HepG2 (cell line): ENCODE results near the gene NTM. TPM values are rescaled to one million over a fixed set of nuclear protein-coding genes. Genes with fewer than 3 reads are reported as not detected.

Source experiments
- ATAC-seq: fragments of 200-7000 bp; cut with Tn5 transposase; 3 replicates; pipeline ENCODE4 v1.9.1; 2020; ENCODE audit warnings: mild to moderate bottlenecking, moderate library complexity
- BruUV-seq: library from RNA; stranded (reverse); fragments of 400-500 nt; replicated peaks from 2 replicates; lab custom pipeline; 2021; lab: Mats Ljungman, UMichigan
- CTCF ChIA-PET: fragments of 300-600 bp; formaldehyde crosslinking; extraction: SDS; loops from one replicate; lab custom pipeline; 2021; ENCODE audit warnings: low total read pairs, inconsistent platforms, low intra/inter-chr PET ratio; lab: Yijun Ruan, JAX
- POLR2A ChIA-PET: fragments of 350-600 bp; sonication (Branson Sonifier 250); formaldehyde crosslinking; loops from one replicate; lab custom pipeline; 2020; ENCODE audit warnings: antibody characterized with exemption, inconsistent platforms; lab: Yijun Ruan, JAX
- DNase-seq: peaks from one replicate; pipeline ENCODE4 v3.0.0-alpha.2; 2015; ENCODE audit warnings: low spot score
- FAIRE-seq: peaks from 3 replicates; lab custom pipeline; 2011; peaks lifted over from hg19 to GRCh38; lab: Jason Lieb, UNC
- H2AFZ ChIP-seq: one replicate; pipeline ENCODE4 v1.6.1; 2011; ENCODE audit warnings: low read length, inconsistent platforms
- H3K27ac ChIP-seq: fragments of 300-600 bp; 3 replicates; pipeline ENCODE4 v1.8.0; 2011; ENCODE audit warnings: mixed run types, mild to moderate bottlenecking, mixed read lengths, low read length, inconsistent platforms; ENCODE audit not compliant: insufficient read depth; ENCODE audit errors: extremely low read length
- H3K27me3 ChIP-seq, 2 experiments: fragments of 200-600 bp in 1 of 2; 2 replicates in 1 of 2; 3 replicates in 1 of 2; pipeline versions ENCODE4 v1.6.0 to v1.8.0; 2011; ENCODE audit warnings: low read length in 2 of 2, mild to moderate bottlenecking in 2 of 2, moderate library complexity in 2 of 2, inconsistent platforms in 1 of 2; ENCODE audit not compliant: insufficient read depth in 2 of 2, control insufficient read depth in 1 of 2
- H3K36me3 ChIP-seq, 2 experiments: fragments of 200-600 bp in 1 of 2; replicated peaks in 1 of 2; 2 replicates in 1 of 2; 3 replicates in 1 of 2; pipeline versions ENCODE4 v1.5.1 to v1.8.0; 2011; ENCODE audit warnings: low read length in 2 of 2, inconsistent platforms in 1 of 2; ENCODE audit not compliant: insufficient read depth in 2 of 2, control insufficient read depth in 1 of 2
- H3K4me1 ChIP-seq: 2 replicates; pipeline ENCODE4 v1.5.1; 2012; ENCODE audit warnings: low read length, inconsistent platforms; ENCODE audit not compliant: insufficient read depth
- H3K4me2 ChIP-seq: 2 replicates; pipeline ENCODE4 v1.6.0; 2011; ENCODE audit warnings: low read depth, low read length, inconsistent platforms
- H3K4me3 ChIP-seq, 3 experiments: fragments of 200-600 bp in 1 of 3; sonication (generic), shearing (Covaris generic) in 1 of 3; replicated peaks in 1 of 3; 2 replicates each; pipeline ENCODE4 v1.5.1; 2011 to 2016; ENCODE audit warnings: low read length in 3 of 3, inconsistent platforms in 2 of 3, low read depth in 2 of 3, mild to moderate bottlenecking in 2 of 3, control low read depth in 1 of 3, mixed read lengths in 1 of 3; ENCODE audit not compliant: insufficient read depth in 1 of 3
- H3K79me2 ChIP-seq: one replicate; pipeline ENCODE4 v1.6.1; 2011; ENCODE audit warnings: low read length, inconsistent platforms; ENCODE audit not compliant: insufficient read depth
- H3K9ac ChIP-seq: 2 replicates; pipeline ENCODE4 v1.6.0; 2011; ENCODE audit warnings: mild to moderate bottlenecking, low read depth, low read length, inconsistent platforms; ENCODE audit not compliant: insufficient read depth
- H3K9me3 ChIP-seq: 2 replicates; pipeline ENCODE4 v1.5.1; 2012; ENCODE audit warnings: mild to moderate bottlenecking, low read length
- H4K20me1 ChIP-seq: 2 replicates; pipeline ENCODE4 v1.6.0; 2011; ENCODE audit warnings: inconsistent platforms, mild to moderate bottlenecking, low read length, moderate library complexity; ENCODE audit not compliant: insufficient read depth
- GZF1 ChIP-seq: sonication (generic); formaldehyde crosslinking; IDR thresholded peaks from 2 replicates; pipeline ENCODE4 v1.5.1; 2020; ENCODE audit warnings: mild to moderate bottlenecking, missing genetic modification reagents
- HES4 ChIP-seq: sonication (generic); formaldehyde crosslinking; IDR thresholded peaks from 2 replicates; pipeline ENCODE4 v1.9.0; 2021; ENCODE audit warnings: mild to moderate bottlenecking, missing genetic modification reagents, borderline replicate concordance
- KMT2A ChIP-seq: sonication (generic); formaldehyde crosslinking; IDR thresholded peaks from 2 replicates; pipeline ENCODE4 v1.4.0; 2020; ENCODE audit warnings: missing genetic modification reagents
- MIER2 ChIP-seq: IDR thresholded peaks from 2 replicates; pipeline ENCODE4 v1.6.1; 2016; ENCODE audit warnings: missing biosample characterization, missing genetic modification reagents
- NAIF1 ChIP-seq: sonication (generic); formaldehyde crosslinking; IDR thresholded peaks from 2 replicates; pipeline ENCODE4 v1.5.0; 2020; ENCODE audit warnings: mild to moderate bottlenecking, missing genetic modification reagents, borderline replicate concordance
- NR2F1 ChIP-seq, 2 experiments: fragments of 450-650 bp in 1 of 2; formaldehyde crosslinking in 1 of 2; IDR thresholded peaks; 2 replicates each; pipeline versions ENCODE4 v1.5.0 to v1.6.1; 2016 to 2020; ENCODE audit warnings: mild to moderate bottlenecking in 1 of 2, missing compliant biosample characterization in 1 of 2, missing genetic modification reagents in 1 of 2, moderate library complexity in 1 of 2
- POGZ ChIP-seq: sonication (generic); formaldehyde crosslinking; IDR thresholded peaks from 2 replicates; pipeline ENCODE4 v1.4.0; 2020; ENCODE audit warnings: mild to moderate bottlenecking, missing genetic modification reagents
- SMC3 ChIP-seq: IDR thresholded peaks from 2 replicates; pipeline ENCODE4 v1.6.1; 2011; ENCODE audit warnings: low read length, improper control_type of control experiment
- SNRNP70 ChIP-seq: fragments of 200-400 bp; formaldehyde crosslinking; IDR thresholded peaks from 2 replicates; pipeline ENCODE4 v1.6.1; 2017; ENCODE audit warnings: mild to moderate bottlenecking, low read depth, low read length, moderate library complexity
- TOE1 ChIP-seq: sonication (generic); formaldehyde crosslinking; IDR thresholded peaks from 2 replicates; pipeline ENCODE4 v1.4.0; 2020; ENCODE audit warnings: mild to moderate bottlenecking, missing genetic modification reagents
- ZBTB3 ChIP-seq: sonication (generic); formaldehyde crosslinking; IDR thresholded peaks from 2 replicates; pipeline ENCODE4 v1.4.0; 2020; ENCODE audit warnings: low read depth, mild to moderate bottlenecking, moderate library complexity, missing genetic modification reagents, borderline replicate concordance
- ZEB1 ChIP-seq: IDR thresholded peaks from 2 replicates; pipeline ENCODE4 v1.6.1; 2012; ENCODE audit warnings: mild to moderate bottlenecking, low read depth, inconsistent platforms; ENCODE audit not compliant: insufficient replicate concordance
- ZFYVE20 ChIP-seq: sonication (generic); formaldehyde crosslinking; IDR thresholded peaks from 2 replicates; pipeline ENCODE4 v1.8.0; 2023; ENCODE audit warnings: low read depth, mild to moderate bottlenecking, moderate library complexity, missing genetic modification reagents, borderline replicate concordance
- ZNF652 ChIP-seq: IDR thresholded peaks from 2 replicates; pipeline ENCODE4 v1.6.1; 2016; ENCODE audit warnings: low read depth, borderline replicate concordance
- ZSCAN29 ChIP-seq: sonication (generic); formaldehyde crosslinking; conservative IDR thresholded peaks from 2 replicates; pipeline ENCODE4 v1.4.0; 2020; ENCODE audit warnings: mild to moderate bottlenecking, missing genetic modification reagents
- WGBS: methylation state at CpG from one replicate; pipeline ENCODE4 v1.1.6; 2017; ENCODE audit warnings: low lambda C conversion rate; 5-methylcytosine and 5-hydroxymethylcytosine counted together
- in situ Hi-C: cut with HindIII; loops from 2 replicates; pipeline ENCODE4 v1.10.0; 2017; ENCODE audit warnings: low pct_unique_long_range_greater_than_20kb; ENCODE audit not compliant: extremely low pct_ligation_motif_present
- intact Hi-C: fragments of 100-400 bp; cut with micrococcal nuclease; formaldehyde crosslinking; loops from one replicate; pipeline ENCODE4 v1.10.0; 2022; ENCODE audit not compliant: unreplicated experiment
- polyA plus RNA-seq, 8 experiments: library from polyadenylated mRNA; depleted of rRNA in 3 of 8; stranded (reverse) in 7 of 8; unstranded in 1 of 8; fragments of >200 nt; fragmentation: Illumina TruSeq in 4 of 8; extraction: Trizol in 4 of 8; gene quantifications; 2 replicates each; pipeline versions ENCODE4 v1.2.1 to v1.2.3, GENCODE V29; 2011 to 2016; ENCODE audit warnings: low read depth in 4 of 8, missing spikeins in 1 of 8, mixed read lengths in 1 of 8; ENCODE audit not compliant: insufficient read depth in 1 of 8
- total RNA-seq, 5 experiments: library from RNA; depleted of rRNA; stranded (reverse); fragments of >200 nt; fragmentation: Illumina TruSeq; extraction: Trizol; gene quantifications; 2 replicates each; pipeline ENCODE4 v1.2.3, GENCODE V29; 2016; ENCODE audit warnings: low read depth in 1 of 5
- TF ChIP-seq, protein P1 (sequence below): sonication (generic); formaldehyde crosslinking; IDR thresholded peaks from 2 replicates; pipeline ENCODE4 v1.8.1; 2023; ENCODE audit warnings: mild to moderate bottlenecking, missing genetic modification reagents, borderline replicate concordance
- TF ChIP-seq, protein P2 (sequence below): sonication (generic); formaldehyde crosslinking; IDR thresholded peaks from 2 replicates; pipeline ENCODE4 v1.8.1; 2022; ENCODE audit warnings: mild to moderate bottlenecking, missing genetic modification reagents
- TF ChIP-seq, protein P3 (sequence below): sonication (generic); formaldehyde crosslinking; IDR thresholded peaks from 2 replicates; pipeline ENCODE4 v1.9.0; 2021; ENCODE audit warnings: missing genetic modification reagents, borderline replicate concordance
- TF ChIP-seq, protein P4 (sequence below): sonication (generic); formaldehyde crosslinking; IDR thresholded peaks from 2 replicates; pipeline ENCODE4 v1.4.0; 2020; ENCODE audit warnings: missing genetic modification reagents, mild to moderate bottlenecking, borderline replicate concordance
- TF ChIP-seq, protein P5 (sequence below): sonication (generic); formaldehyde crosslinking; IDR thresholded peaks from 2 replicates; pipeline ENCODE4 v1.5.0; 2020; ENCODE audit warnings: missing genetic modification reagents

NTM gene
- total and polyA plus RNA-seq, 2 of the 13 experiments (the other 11 are each of a cell fraction or from before 2014, with no cell fraction given): not detected

DNA sequence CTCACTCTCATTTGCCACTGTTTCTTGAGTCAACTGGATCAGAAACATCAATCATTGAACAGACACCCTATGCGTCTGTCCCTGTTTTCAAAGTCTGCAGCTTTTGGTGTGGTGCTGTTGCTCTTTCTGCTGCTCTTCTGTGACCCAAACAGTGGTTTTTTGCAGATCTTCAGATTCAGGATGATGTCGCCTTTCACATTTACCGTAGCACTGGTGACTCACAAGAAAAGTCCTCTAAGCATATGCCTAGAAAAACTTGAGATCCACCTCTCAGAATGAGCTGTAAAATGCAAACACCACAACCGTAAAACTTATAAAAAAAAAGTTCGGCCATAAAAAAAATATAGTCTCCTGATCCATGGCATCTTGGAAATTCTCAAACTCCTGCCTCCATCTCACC, 400.4 kb downstream of the NTM start:
- intact Hi-C loops: no loop called here
- Histone ChIP-seq H3K4me1 (no peaks in the 10 kb centered on the region), H3K4me2 (no peak overlapping the region), H3K27ac (no peak overlapping the region)
- no peak for ATAC-seq
- POLR2A ChIA-PET: no interaction called here
- CTCF ChIA-PET: no interaction called here
- TF ChIP-seq ZEB1: no peak
- TF ChIP-seq, protein P1, sequence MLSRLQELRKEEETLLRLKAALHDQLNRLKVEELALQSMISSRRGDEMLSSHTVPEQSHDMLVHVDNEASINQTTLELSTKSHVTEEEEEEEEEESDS (CRISPR knock-in tag): no peak
- TF ChIP-seq, protein P2, sequence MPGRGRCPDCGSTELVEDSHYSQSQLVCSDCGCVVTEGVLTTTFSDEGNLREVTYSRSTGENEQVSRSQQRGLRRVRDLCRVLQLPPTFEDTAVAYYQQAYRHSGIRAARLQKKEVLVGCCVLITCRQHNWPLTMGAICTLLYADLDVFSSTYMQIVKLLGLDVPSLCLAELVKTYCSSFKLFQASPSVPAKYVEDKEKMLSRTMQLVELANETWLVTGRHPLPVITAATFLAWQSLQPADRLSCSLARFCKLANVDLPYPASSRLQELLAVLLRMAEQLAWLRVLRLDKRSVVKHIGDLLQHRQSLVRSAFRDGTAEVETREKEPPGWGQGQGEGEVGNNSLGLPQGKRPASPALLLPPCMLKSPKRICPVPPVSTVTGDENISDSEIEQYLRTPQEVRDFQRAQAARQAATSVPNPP (CRISPR knock-in tag): no peak
- no peak for TF ChIP-seq MIER2 (CRISPR knock-in tag)
- TF ChIP-seq POGZ (CRISPR knock-in tag): no peak
- TF ChIP-seq ZSCAN29: no peak
- TF ChIP-seq SMC3: no peak
- TF ChIP-seq, protein P3, sequence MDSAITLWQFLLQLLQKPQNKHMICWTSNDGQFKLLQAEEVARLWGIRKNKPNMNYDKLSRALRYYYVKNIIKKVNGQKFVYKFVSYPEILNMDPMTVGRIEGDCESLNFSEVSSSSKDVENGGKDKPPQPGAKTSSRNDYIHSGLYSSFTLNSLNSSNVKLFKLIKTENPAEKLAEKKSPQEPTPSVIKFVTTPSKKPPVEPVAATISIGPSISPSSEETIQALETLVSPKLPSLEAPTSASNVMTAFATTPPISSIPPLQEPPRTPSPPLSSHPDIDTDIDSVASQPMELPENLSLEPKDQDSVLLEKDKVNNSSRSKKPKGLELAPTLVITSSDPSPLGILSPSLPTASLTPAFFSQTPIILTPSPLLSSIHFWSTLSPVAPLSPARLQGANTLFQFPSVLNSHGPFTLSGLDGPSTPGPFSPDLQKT: no peak
- no peak for TF ChIP-seq ZBTB3
- TF ChIP-seq HES4 (CRISPR knock-in tag): no peak
- no peak for TF ChIP-seq ZFYVE20 (CRISPR knock-in tag)
- TF ChIP-seq, protein P4, sequence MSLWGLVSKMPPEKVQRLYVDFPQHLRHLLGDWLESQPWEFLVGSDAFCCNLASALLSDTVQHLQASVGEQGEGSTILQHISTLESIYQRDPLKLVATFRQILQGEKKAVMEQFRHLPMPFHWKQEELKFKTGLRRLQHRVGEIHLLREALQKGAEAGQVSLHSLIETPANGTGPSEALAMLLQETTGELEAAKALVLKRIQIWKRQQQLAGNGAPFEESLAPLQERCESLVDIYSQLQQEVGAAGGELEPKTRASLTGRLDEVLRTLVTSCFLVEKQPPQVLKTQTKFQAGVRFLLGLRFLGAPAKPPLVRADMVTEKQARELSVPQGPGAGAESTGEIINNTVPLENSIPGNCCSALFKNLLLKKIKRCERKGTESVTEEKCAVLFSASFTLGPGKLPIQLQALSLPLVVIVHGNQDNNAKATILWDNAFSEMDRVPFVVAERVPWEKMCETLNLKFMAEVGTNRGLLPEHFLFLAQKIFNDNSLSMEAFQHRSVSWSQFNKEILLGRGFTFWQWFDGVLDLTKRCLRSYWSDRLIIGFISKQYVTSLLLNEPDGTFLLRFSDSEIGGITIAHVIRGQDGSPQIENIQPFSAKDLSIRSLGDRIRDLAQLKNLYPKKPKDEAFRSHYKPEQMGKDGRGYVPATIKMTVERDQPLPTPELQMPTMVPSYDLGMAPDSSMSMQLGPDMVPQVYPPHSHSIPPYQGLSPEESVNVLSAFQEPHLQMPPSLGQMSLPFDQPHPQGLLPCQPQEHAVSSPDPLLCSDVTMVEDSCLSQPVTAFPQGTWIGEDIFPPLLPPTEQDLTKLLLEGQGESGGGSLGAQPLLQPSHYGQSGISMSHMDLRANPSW (CRISPR knock-in tag): no peak
- TF ChIP-seq, protein P5, sequence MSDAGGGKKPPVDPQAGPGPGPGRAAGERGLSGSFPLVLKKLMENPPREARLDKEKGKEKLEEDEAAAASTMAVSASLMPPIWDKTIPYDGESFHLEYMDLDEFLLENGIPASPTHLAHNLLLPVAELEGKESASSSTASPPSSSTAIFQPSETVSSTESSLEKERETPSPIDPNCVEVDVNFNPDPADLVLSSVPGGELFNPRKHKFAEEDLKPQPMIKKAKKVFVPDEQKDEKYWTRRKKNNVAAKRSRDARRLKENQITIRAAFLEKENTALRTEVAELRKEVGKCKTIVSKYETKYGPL (CRISPR knock-in tag): no peak
- TF ChIP-seq NAIF1 (CRISPR knock-in tag): no peak
- no peak for TF ChIP-seq TOE1 (CRISPR knock-in tag)
- TF ChIP-seq GZF1: no peak
- TF ChIP-seq SNRNP70: no peak
- no peak for TF ChIP-seq NR2F1 (CRISPR knock-in tag; IDR thresholded peaks at IDR 0.05)
- no peak for TF ChIP-seq KMT2A (CRISPR knock-in tag)
- TF ChIP-seq ZNF652 (CRISPR knock-in tag): no peak
- TF ChIP-seq, all 625 proteins: peak for 0
- H3K4me3 ChIP-seq: no peak overlapping the region
- H4K20me1 ChIP-seq: no peaks in the 10 kb centered on the region
- H2AFZ ChIP-seq: no peak overlapping the region
- DNase-seq (no peak), FAIRE-seq (no peak)
- H3K9ac ChIP-seq: no peak overlapping the region
- peaks cover 0 to 3% of the 10 kb centered on the region in 2 experiments; a peak in 2 of 5 replicates for H3K27me3 ChIP-seq
- WGBS: 4% methylated on average over 5 of the region's 5 CpGs
- in situ Hi-C loops: no loop called here
- no peaks in the 10 kb centered on the region for H3K79me2 ChIP-seq
- H3K9me3 ChIP-seq: no peaks in the 10 kb centered on the region
- BruUV-seq: no TSS peak
- H3K36me3 ChIP-seq: no peaks in the 10 kb centered on the region
